Brain microvascular endothelial cell (primary cell): Measurements from ENCODE around the gene FBLN1.

Source experiments
- DNase-seq: peaks from one replicate; pipeline ENCODE4 v3.0.0-alpha.2; 2020
- H3K27ac ChIP-seq: fragments of 250-450 bp; sonication (Bioruptor Pico); 2 replicates; pipeline ENCODE4 v1.5.1; 2020; ENCODE audit warnings: mild to moderate bottlenecking, moderate library complexity
- H3K27me3 ChIP-seq: fragments of 250-450 bp; sonication (Bioruptor Pico); replicated peaks from 2 replicates; pipeline ENCODE4 v1.5.1; 2020; ENCODE audit warnings: mild to moderate bottlenecking
- H3K36me3 ChIP-seq: fragments of 250-450 bp; sonication (Bioruptor Pico); replicated peaks from 2 replicates; pipeline ENCODE4 v1.5.1; 2020; ENCODE audit warnings: mild to moderate bottlenecking
- H3K4me3 ChIP-seq: 2 replicates; pipeline ENCODE4 v1.5.1; 2011; ENCODE audit warnings: low read depth, mild to moderate bottlenecking, control low read depth, low read length, moderate library complexity
- CTCF ChIP-seq: IDR thresholded peaks from 2 replicates; pipeline ENCODE4 v1.5.1; 2011; ENCODE audit warnings: low read depth, mild to moderate bottlenecking, moderate library complexity, low read length, control low read depth, inconsistent platforms; ENCODE audit errors: missing control alignments
- in situ Hi-C: cut with HindIII; loops from 2 replicates; pipeline ENCODE4 v1.10.0; 2017; ENCODE audit warnings: low sequenced_read_pairs, low pct_ligation_motif_present

The FBLN1 gene

GRCh38 chr22:45503050-45503815 lies 550 bp downstream of the FBLN1 start:
- peak overlapping the region; percentile 23 for H3K27ac ChIP-seq
- no peak for TF ChIP-seq CTCF
- in situ Hi-C loops = no loop called here
- no peaks in the 10 kb centered on the region for H3K36me3 ChIP-seq
- no peak for DNase-seq
- peak overlapping the region; percentile 58 for H3K4me3 ChIP-seq
- H3K27me3 ChIP-seq = no peaks in the 10 kb centered on the region

- peak overlapping the region; percentile 58 for H3K4me3 ChIP-seq
- peak overlapping the region; percentile 27 for H3K27ac ChIP-seq
- in situ Hi-C loops = no loop called here
- no peaks in the 10 kb centered on the region for H3K27me3 ChIP-seq
- no peak for DNase-seq
- H3K36me3 ChIP-seq = no peaks in the 10 kb centered on the region
- TF ChIP-seq CTCF = no peak
These were observed 1.2 kb downstream of the FBLN1 start for GRCh38 chr22:45503816-45504372.

GRCh38 chr22:45504373-45505341 lies 2.0 kb downstream of the FBLN1 start:
- H3K36me3 ChIP-seq = no peaks in the 10 kb centered on the region
- in situ Hi-C loops = no loop called here
- TF ChIP-seq CTCF = no peak
- DNase-seq = peak; percentile 50
- peak overlapping the region; percentile 27 for H3K27ac ChIP-seq
- peak overlapping the region; percentile 58 for H3K4me3 ChIP-seq
- no peaks in the 10 kb centered on the region for H3K27me3 ChIP-seq

GRCh38 chr22:45505991-45506747 lies 3.5 kb downstream of the FBLN1 start:
- in situ Hi-C loops = no loop called here
- DNase-seq = no peak
- Histone ChIP-seq H3K4me3 (no peak overlapping the region), H3K36me3 (no peaks in the 10 kb centered on the region), H3K27me3 (no peaks in the 10 kb centered on the region), H3K27ac (no peak overlapping the region)
- no peak for TF ChIP-seq CTCF

GRCh38 chr22:45506816-45507360 lies 4.2 kb downstream of the FBLN1 start:
- TF ChIP-seq CTCF = no peak
- in situ Hi-C loops = no loop called here
- Histone ChIP-seq H3K36me3 (no peaks in the 10 kb centered on the region), H3K27me3 (no peaks in the 10 kb centered on the region), H3K27ac (no peak overlapping the region), H3K4me3 (no peak overlapping the region)
- no peak for DNase-seq
